Esophagus muscularis mucosa (tissue), 4 donors: ENCODE data around the gene COL5A1.
"Not testable (repeated sequence)": the region's sequence is repeated elsewhere in the genome, so short reads cannot be mapped to it uniquely, and the experiment has no call there.

Experiments
- CTCF ChIP-seq, 3 experiments: fragments of 200-600 bp in 2 of 3; fragments of 450-650 bp in 1 of 3; sonication (generic) in 2 of 3; IDR thresholded peaks; one replicate each; pipeline ENCODE4 v1.5.1; 2017 to 2019; ENCODE audit warnings: antibody characterized with exemption in 3 of 3, mild to moderate bottlenecking in 2 of 3, moderate library complexity in 1 of 3
- EP300 ChIP-seq: sonication (generic); formaldehyde crosslinking; IDR thresholded peaks from one replicate; pipeline ENCODE4 v1.6.1; 2017; ENCODE audit warnings: antibody characterized with exemption
- POLR2A ChIP-seq: fragments of 450-650 bp; IDR thresholded peaks from one replicate; pipeline ENCODE4 v1.6.1; 2017; ENCODE audit warnings: antibody characterized with exemption, moderate library complexity, mild to moderate bottlenecking, low read depth
- POLR2AphosphoS5 ChIP-seq, 2 donors: sonication (generic); formaldehyde crosslinking; IDR thresholded peaks; one replicate each; pipeline ENCODE4 v1.6.1; 2017; ENCODE audit warnings: antibody characterized with exemption in 2 of 2

GRCh38 chr9:134715536-134715935 is 73.9 kb downstream of the COL5A1 start:
- not testable (repeated sequence) for TF ChIP-seq CTCF (IDR thresholded peaks at IDR 0.05); POLR2A; EP300; POLR2AphosphoS5 (IDR thresholded peaks at IDR 0.05)
